GM18868 (cell line): ENCODE measurements around the gene GRIA3.
"Not testable (repeated sequence)": the region's sequence is repeated elsewhere in the genome, so short reads cannot be mapped to it uniquely, and the experiment has no call there.

ENCODE experiments used
- ATAC-seq: cut with Tn5 transposase; IDR thresholded peaks from one replicate; pipeline ENCODE4 v1.9.1; 2021; ENCODE audit warnings: mild to moderate bottlenecking, moderate library complexity; ENCODE audit not compliant: unreplicated experiment

GRIA3 gene

GRCh38 chrX:123337886-123338639 is 154.0 kb downstream of the GRIA3 start:
- ATAC-seq: no peak

GRCh38 chrX:123339221-123339905 is 155.3 kb downstream of the GRIA3 start:
- ATAC-seq: peak; percentile 65

GRCh38 chrX:123340696-123341095 is 156.6 kb downstream of the GRIA3 start:
- peak; percentile 73 for ATAC-seq

GRCh38 chrX:123348468-123348867 is 164.4 kb downstream of the GRIA3 start:
- no peak for ATAC-seq

- ATAC-seq: no peak
These were observed 166.1 kb downstream of the GRIA3 start for GRCh38 chrX:123350226-123350625.

- peak; percentile 97 for ATAC-seq
These were observed 173.9 kb downstream of the GRIA3 start for GRCh38 chrX:123357941-123358340.

GRCh38 chrX:123358457-123358856 is 174.4 kb downstream of the GRIA3 start:
- ATAC-seq: no peak

- ATAC-seq: no peak
These were observed 177.3 kb downstream of the GRIA3 start for GRCh38 chrX:123361371-123361770.

GRCh38 chrX:123386196-123386595 is 202.1 kb downstream of the GRIA3 start:
- ATAC-seq: not testable (repeated sequence)

- ATAC-seq: no peak
These were observed 208.8 kb downstream of the GRIA3 start for GRCh38 chrX:123392921-123393320.

- no peak for ATAC-seq
These were observed 215.6 kb downstream of the GRIA3 start for GRCh38 chrX:123399709-123400108.

- no peak for ATAC-seq
These were observed 221.2 kb downstream of the GRIA3 start for GRCh38 chrX:123405231-123405630.

GRCh38 chrX:123408821-123409737 is 225.0 kb downstream of the GRIA3 start:
- peak; percentile 58 for ATAC-seq

GRCh38 chrX:123422875-123423274 is 238.8 kb downstream of the GRIA3 start:
- ATAC-seq: peak; percentile 42

- peak; percentile 96 for ATAC-seq
These were observed 240.5 kb downstream of the GRIA3 start for GRCh38 chrX:123424546-123424945.

GRCh38 chrX:123425471-123425870 is 241.4 kb downstream of the GRIA3 start:
- no peak for ATAC-seq

GRCh38 chrX:123425904-123426303 is 241.8 kb downstream of the GRIA3 start:
- ATAC-seq: no peak

GRCh38 chrX:123432361-123433150 is 248.5 kb downstream of the GRIA3 start:
- ATAC-seq: no peak

GRCh38 chrX:123436512-123437136 is 252.5 kb downstream of the GRIA3 start:
- ATAC-seq: no peak

- not testable (repeated sequence) for ATAC-seq
These were observed 255.8 kb downstream of the GRIA3 start for GRCh38 chrX:123439926-123440325.
